ENCODE results near the gene SNX7. TPM values are rescaled to one million over a fixed set of nuclear protein-coding genes. Genes with fewer than 3 reads are reported as not detected.

Gene SNX7
- total and polyA plus RNA-seq, 7 experiments from 2014 or later, result 0.19 to 1.3 (median 0.24) TPM; not detected in 4

DNA sequence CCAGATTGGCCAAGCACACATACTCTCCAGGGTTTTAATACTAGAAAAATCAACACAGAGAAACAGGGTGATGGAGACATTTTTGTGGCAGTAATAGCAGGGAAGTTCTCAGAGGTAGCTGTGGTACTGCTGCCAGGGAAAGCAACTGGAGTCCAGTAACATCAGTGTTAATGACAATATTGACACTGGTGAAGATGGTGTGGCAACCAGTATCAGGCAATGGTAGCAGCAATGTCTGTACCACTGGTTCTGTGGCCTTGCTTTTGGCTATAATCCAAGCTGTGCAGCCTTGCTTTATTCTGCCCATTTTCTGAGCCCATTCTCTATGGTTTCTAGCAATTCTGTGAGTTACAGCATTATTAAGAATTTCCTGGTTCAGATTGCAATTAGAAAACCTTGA, 1.6 kb upstream of the SNX7 start:
- Mint-ChIP-seq H3K4me1 (peaks cover 9 to 25% (median 18%) of the 10 kb centered on the region in 7 donors), H3K27ac (no peak overlapping the region), H3K27me3 (peaks cover 24 to 56% (median 45%) of the 10 kb centered on the region in 5 donors), H3K4me3 (no peak overlapping the region), H3K36me3 (peaks cover 0 to 3% (median 0%) of the 10 kb centered on the region in 5 donors), H3K9me3 (peaks cover 0 to 6% (median 0%) of the 10 kb centered on the region in 11 donors)
- DNase-seq (no peak), ATAC-seq (no peak)
- H3K4me3 ChIP-seq (ENCODE audit: low read length), result no peak overlapping the region
- intact Hi-C loops (cut with micrococcal nuclease), result no loop called here
- no peaks in the 10 kb centered on the region for H3K36me3 ChIP-seq (ENCODE audit: control insufficient read depth in 2 of 3, insufficient read depth in 3 of 3, low read length in 3 of 3)
- CTCF ChIA-PET, result no interaction called here
- H3K4me1 ChIP-seq (ENCODE audit: control insufficient read depth in 2 of 2, insufficient read depth in 2 of 2, low read length in 2 of 2), result peaks cover 0 to 9% of the 10 kb centered on the region in 2 donors
- H3K27me3 ChIP-seq (ENCODE audit: control insufficient read depth in 2 of 2, insufficient read depth in 2 of 2, low read length in 2 of 2), result peaks cover 0 to 10% of the 10 kb centered on the region in 2 donors
- no peaks in the 10 kb centered on the region for H3K9me3 ChIP-seq (ENCODE audit: control insufficient read depth in 2 of 3, low read length in 3 of 3)
- H3K27ac ChIP-seq (ENCODE audit: low read depth, low read length), result no peak overlapping the region
- POLR2A ChIA-PET, result no interaction called here

DNA sequence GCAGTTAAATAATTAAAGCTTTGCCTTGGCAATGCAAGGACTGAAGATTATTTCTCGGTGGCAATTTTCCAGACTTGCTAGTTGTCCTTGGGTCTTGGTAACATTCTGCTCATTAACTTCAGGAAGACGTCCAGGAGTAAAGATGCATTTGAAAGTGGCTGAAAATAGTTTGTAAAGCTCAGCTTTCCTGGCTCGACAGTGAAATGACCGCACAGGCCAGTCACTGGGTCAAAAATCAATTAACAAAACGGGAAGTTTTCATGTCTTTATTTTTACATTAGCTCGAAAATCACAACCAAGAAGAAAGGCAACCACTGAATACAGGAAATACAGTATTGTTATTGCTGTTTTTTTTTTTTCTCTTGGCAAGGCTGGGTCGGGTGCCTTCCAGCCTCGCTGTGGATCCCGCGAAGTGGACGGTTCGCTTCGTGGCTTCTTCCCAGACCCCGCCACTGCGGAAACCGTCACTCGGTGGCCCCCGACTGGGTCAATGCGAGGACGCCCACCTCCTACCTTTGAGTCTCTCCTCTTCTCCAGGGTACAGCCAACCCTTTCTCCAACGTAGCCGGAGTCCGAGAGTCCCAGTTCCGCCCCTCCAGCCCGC, 479 bp upstream of the SNX7 start:
- H3K9me3 ChIP-seq (ENCODE audit: control insufficient read depth in 2 of 3, low read length in 3 of 3), result no peaks in the 10 kb centered on the region
- Mint-ChIP-seq H3K36me3 (peaks cover 0 to 3% (median 0%) of the 10 kb centered on the region in 5 donors), H3K27ac (no peak overlapping the region), H3K9me3 (peaks cover 0 to 6% (median 0%) of the 10 kb centered on the region in 11 donors), H3K4me1 (peaks cover 9 to 25% (median 18%) of the 10 kb centered on the region in 7 donors), H3K27me3 (peaks cover 27 to 60% (median 52%) of the 10 kb centered on the region in 5 donors), H3K4me3 (peak overlapping the region; percentile 52 to 86 (median 70))
- no peak overlapping the region for H3K4me3 ChIP-seq (ENCODE audit: low read length)
- POLR2A ChIA-PET, result no interaction called here
- H3K27me3 ChIP-seq (ENCODE audit: control insufficient read depth in 2 of 2, insufficient read depth in 2 of 2, low read length in 2 of 2), result peaks cover 0 to 10% of the 10 kb centered on the region in 2 donors
- ATAC-seq (peak; percentile 43), DNase-seq (no peak)
- no peaks in the 10 kb centered on the region for H3K36me3 ChIP-seq (ENCODE audit: control insufficient read depth in 2 of 3, insufficient read depth in 3 of 3, low read length in 3 of 3)
- CTCF ChIA-PET, result no interaction called here
- H3K4me1 ChIP-seq (ENCODE audit: control insufficient read depth in 2 of 2, insufficient read depth in 2 of 2, low read length in 2 of 2), result peaks cover 0 to 9% of the 10 kb centered on the region in 2 donors
- no peak overlapping the region for H3K27ac ChIP-seq (ENCODE audit: low read depth, low read length)
- intact Hi-C loops (cut with micrococcal nuclease), result no loop called here

DNA sequence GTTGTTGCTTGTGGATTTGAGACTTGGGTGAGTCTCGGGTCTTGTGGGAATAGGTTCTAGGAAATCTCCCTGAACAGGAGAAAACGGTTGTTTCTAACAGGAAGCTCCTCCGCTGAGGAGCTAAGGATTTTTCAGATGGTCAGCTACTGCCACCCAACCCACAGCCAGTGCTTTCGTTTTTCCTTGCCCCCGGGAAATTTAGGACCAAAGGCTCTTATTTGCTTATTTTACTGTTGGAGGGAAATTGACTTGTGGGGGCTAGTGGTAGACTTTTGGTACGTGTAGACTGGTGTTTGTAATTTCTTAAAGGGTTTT, 792 bp downstream of the SNX7 start:
- Histone ChIP-seq H3K36me3 (ENCODE audit: control insufficient read depth in 2 of 3, insufficient read depth in 3 of 3, low read length in 3 of 3) (no peaks in the 10 kb centered on the region), H3K27ac (ENCODE audit: low read depth, low read length) (no peak overlapping the region), H3K27me3 (ENCODE audit: control insufficient read depth in 2 of 2, insufficient read depth in 2 of 2, low read length in 2 of 2) (peaks cover 0 to 10% of the 10 kb centered on the region in 2 donors), H3K9me3 (ENCODE audit: control insufficient read depth in 2 of 3, low read length in 3 of 3) (no peaks in the 10 kb centered on the region), H3K4me1 (ENCODE audit: control insufficient read depth in 2 of 2, insufficient read depth in 2 of 2, low read length in 2 of 2) (peaks cover 0 to 9% of the 10 kb centered on the region in 2 donors), H3K4me3 (ENCODE audit: low read length) (peak overlapping the region; percentile 43)
- intact Hi-C loops (cut with micrococcal nuclease), result no loop called here
- H3K27ac Mint-ChIP-seq, result no peak overlapping the region
- H3K4me3 Mint-ChIP-seq, result peak overlapping the region; percentile 77 to 91 (median 80)
- peaks cover 9 to 25% (median 18%) of the 10 kb centered on the region in 7 donors for H3K4me1 Mint-ChIP-seq
- CTCF ChIA-PET, result no interaction called here
- no peak for ATAC-seq
- peaks cover 34 to 73% (median 56%) of the 10 kb centered on the region in 5 donors for H3K27me3 Mint-ChIP-seq
- H3K36me3 Mint-ChIP-seq, result peaks cover 0 to 3% (median 0%) of the 10 kb centered on the region in 5 donors
- POLR2A ChIA-PET, result no interaction called here
- no peak for DNase-seq
- peaks cover 0 to 6% (median 0%) of the 10 kb centered on the region in 11 donors for H3K9me3 Mint-ChIP-seq

DNA sequence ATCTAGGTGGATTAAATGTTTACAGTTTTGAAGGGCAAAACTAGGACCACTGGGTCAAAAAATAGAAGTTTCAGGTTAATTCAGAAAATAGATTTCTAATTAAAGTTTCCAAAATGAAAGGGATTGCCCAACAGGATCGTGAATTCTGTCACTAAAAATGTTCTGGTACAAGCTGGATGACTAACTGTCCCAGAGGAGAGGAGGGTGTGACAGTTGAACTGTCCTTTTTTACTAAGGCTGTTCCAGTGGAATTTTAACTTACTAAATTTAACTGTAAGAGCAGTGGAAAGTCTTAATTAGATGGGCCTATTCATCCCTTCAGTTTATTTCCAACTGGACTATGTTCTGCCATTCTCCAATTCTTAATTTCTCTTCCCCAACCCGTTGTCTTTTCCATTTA, 7.2 kb downstream of the SNX7 start:
- H3K36me3 Mint-ChIP-seq, result no peaks in the 10 kb centered on the region
- H3K27me3 ChIP-seq (ENCODE audit: control insufficient read depth in 2 of 2, insufficient read depth in 2 of 2, low read length in 2 of 2), result peaks cover 0 to 5% of the 10 kb centered on the region in 2 donors
- CTCF ChIA-PET, result no interaction called here
- peaks cover 9 to 46% (median 38%) of the 10 kb centered on the region in 5 donors for H3K27me3 Mint-ChIP-seq
- H3K27ac Mint-ChIP-seq, result no peak overlapping the region
- intact Hi-C loops (cut with micrococcal nuclease), result no loop called here
- DNase-seq, result no peak
- no peaks in the 10 kb centered on the region for H3K36me3 ChIP-seq (ENCODE audit: control insufficient read depth in 2 of 3, insufficient read depth in 3 of 3, low read length in 3 of 3)
- H3K4me3 Mint-ChIP-seq, result no peak overlapping the region
- H3K4me1 ChIP-seq (ENCODE audit: control insufficient read depth in 2 of 2, insufficient read depth in 2 of 2, low read length in 2 of 2), result no peaks in the 10 kb centered on the region
- POLR2A ChIA-PET, result no interaction called here
- no peak overlapping the region for H3K27ac ChIP-seq (ENCODE audit: low read depth, low read length)
- ATAC-seq, result no peak
- H3K4me1 Mint-ChIP-seq, result peaks cover 0 to 3% (median 0%) of the 10 kb centered on the region in 7 donors
- no peaks in the 10 kb centered on the region for H3K9me3 ChIP-seq (ENCODE audit: control insufficient read depth in 2 of 3, low read length in 3 of 3)
- H3K9me3 Mint-ChIP-seq, result peaks cover 0 to 2% (median 0%) of the 10 kb centered on the region in 11 donors
- H3K4me3 ChIP-seq (ENCODE audit: low read length), result no peak overlapping the region

DNA sequence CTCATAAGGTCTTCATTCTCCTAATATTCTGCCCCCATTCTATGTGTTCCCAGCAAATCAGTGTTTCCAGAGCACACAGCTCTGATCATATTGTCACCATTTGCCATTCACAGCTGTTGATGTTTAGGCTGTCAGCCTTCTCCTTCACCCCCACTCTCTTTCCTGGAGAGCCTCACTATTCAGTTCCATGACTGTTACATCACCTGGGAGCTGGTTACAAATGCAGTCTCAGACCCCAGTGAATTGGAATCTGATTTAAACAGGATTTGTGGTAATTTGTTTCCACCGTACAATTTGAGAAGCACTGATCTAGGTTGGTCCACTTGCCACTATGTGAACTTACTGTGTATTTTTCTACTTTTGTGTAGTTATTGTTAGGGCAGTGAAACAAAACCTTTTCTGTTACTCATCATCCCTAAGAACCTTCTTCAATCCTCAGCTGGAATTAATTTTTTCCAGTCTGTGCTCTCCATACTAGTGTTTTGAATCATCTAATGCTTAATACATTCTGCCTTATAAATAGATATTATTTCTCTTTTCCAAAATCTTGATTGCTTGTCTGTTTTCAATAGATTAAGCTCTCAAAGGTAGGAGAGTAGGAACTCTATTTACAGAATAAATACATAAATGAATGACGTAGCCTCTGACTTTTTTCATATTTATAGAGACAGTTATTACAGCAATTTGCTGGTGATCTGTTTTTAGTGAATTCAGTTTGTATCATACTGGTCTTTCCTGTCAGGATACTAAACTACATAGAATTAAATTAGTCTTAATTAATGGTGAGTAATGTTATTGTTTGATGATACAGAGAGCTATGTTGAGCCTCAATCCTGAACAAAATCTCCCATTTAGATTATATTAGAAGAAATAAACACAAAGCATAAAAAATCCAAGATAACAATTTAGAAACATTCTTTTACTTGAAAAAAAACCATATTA, 8.1 kb downstream of the SNX7 start:
- Mint-ChIP-seq H3K27me3 (peaks cover 0 to 46% (median 29%) of the 10 kb centered on the region in 5 donors), H3K9me3 (no peaks in the 10 kb centered on the region), H3K27ac (no peak overlapping the region), H3K36me3 (no peaks in the 10 kb centered on the region), H3K4me1 (no peaks in the 10 kb centered on the region), H3K4me3 (no peak overlapping the region)
- POLR2A ChIA-PET, result no interaction called here
- ATAC-seq (no peak), DNase-seq (no peak)
- Histone ChIP-seq H3K36me3 (ENCODE audit: control insufficient read depth in 2 of 3, insufficient read depth in 3 of 3, low read length in 3 of 3) (no peaks in the 10 kb centered on the region), H3K27me3 (ENCODE audit: control insufficient read depth in 2 of 2, insufficient read depth in 2 of 2, low read length in 2 of 2) (no peaks in the 10 kb centered on the region), H3K4me3 (ENCODE audit: low read length) (no peak overlapping the region), H3K4me1 (ENCODE audit: control insufficient read depth in 2 of 2, insufficient read depth in 2 of 2, low read length in 2 of 2) (no peaks in the 10 kb centered on the region), H3K27ac (ENCODE audit: low read depth, low read length) (no peak overlapping the region), H3K9me3 (ENCODE audit: control insufficient read depth in 2 of 3, low read length in 3 of 3) (no peaks in the 10 kb centered on the region)
- CTCF ChIA-PET, result no interaction called here
- intact Hi-C loops (cut with micrococcal nuclease), result no loop called here

DNA sequence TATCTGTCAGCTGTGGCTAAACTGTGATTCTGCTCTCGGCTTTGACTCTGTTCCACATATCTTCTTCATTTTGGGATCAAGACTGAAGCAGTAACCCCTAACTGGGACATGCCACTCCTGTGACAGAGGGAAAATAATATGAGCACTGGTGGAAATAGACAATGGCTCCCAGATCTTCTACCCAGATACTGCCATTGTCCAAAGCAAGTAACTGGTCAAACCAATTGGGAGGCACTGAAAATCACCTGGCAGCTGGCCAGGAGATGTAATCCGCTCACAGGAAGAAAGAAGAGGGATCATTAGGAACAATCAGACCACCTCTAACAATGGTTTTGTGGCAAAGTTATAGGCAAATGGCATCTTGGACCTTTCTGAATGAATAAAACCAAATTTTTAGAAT, 10.7 kb downstream of the SNX7 start:
- H3K4me1 Mint-ChIP-seq, result no peaks in the 10 kb centered on the region
- H3K27me3 Mint-ChIP-seq, result peaks cover 0 to 26% (median 11%) of the 10 kb centered on the region in 5 donors
- ATAC-seq (no peak), DNase-seq (no peak)
- H3K9me3 ChIP-seq (ENCODE audit: control insufficient read depth in 2 of 3, low read length in 3 of 3), result no peaks in the 10 kb centered on the region
- CTCF ChIA-PET, result no interaction called here
- H3K9me3 Mint-ChIP-seq, result peaks cover 0 to under 1% (median 0%) of the 10 kb centered on the region in 11 donors
- no peaks in the 10 kb centered on the region for H3K36me3 ChIP-seq (ENCODE audit: control insufficient read depth in 2 of 3, insufficient read depth in 3 of 3, low read length in 3 of 3)
- POLR2A ChIA-PET, result no interaction called here
- no peaks in the 10 kb centered on the region for H3K36me3 Mint-ChIP-seq
- no peak overlapping the region for H3K4me3 ChIP-seq (ENCODE audit: low read length)
- intact Hi-C loops (cut with micrococcal nuclease), result no loop called here
- no peaks in the 10 kb centered on the region for H3K4me1 ChIP-seq (ENCODE audit: control insufficient read depth in 2 of 2, insufficient read depth in 2 of 2, low read length in 2 of 2)
- H3K27ac ChIP-seq (ENCODE audit: low read depth, low read length), result no peak overlapping the region
- no peaks in the 10 kb centered on the region for H3K27me3 ChIP-seq (ENCODE audit: control insufficient read depth in 2 of 2, insufficient read depth in 2 of 2, low read length in 2 of 2)
- H3K27ac Mint-ChIP-seq, result no peak overlapping the region
- no peak overlapping the region for H3K4me3 Mint-ChIP-seq

All from naive thymus-derived CD4-positive, alpha-beta T cell (primary cell).